K562 (cell line): ENCODE measurements around the gene RGS6. TPM values are rescaled to one million over a fixed set of nuclear protein-coding genes. Genes with fewer than 3 reads are reported as not detected.

Source experiments
- ATAC-seq: fragments of 200-7000 bp; cut with Tn5 transposase; 3 replicates; pipeline ENCODE4 v1.9.1; 2020; ENCODE audit warnings: moderate library complexity
- BruUV-seq: library from RNA; stranded (reverse); fragments of 400-500 nt; replicated peaks from 2 replicates; lab custom pipeline; 2021; lab: Mats Ljungman, UMichigan
- CTCF ChIA-PET: fragments of 300-600 bp; formaldehyde crosslinking; extraction: SDS; loops from one replicate; lab custom pipeline; 2021; ENCODE audit warnings: low intra/inter-chr PET ratio; lab: Yijun Ruan, JAX
- POLR2A ChIA-PET: fragments of 300-600, 350-650 bp; sonication (Branson Sonifier 250); formaldehyde crosslinking; extraction: SDS; loops from one replicate; lab custom pipeline; 2021; ENCODE audit warnings: antibody characterized with exemption, inconsistent platforms; lab: Yijun Ruan, JAX
- DNase-seq, 4 experiments: peaks; one replicate each; pipeline versions ENCODE4 v3.0.0 to v3.0.0-alpha.2; 2011 to 2018; ENCODE audit warnings: low spot score in 3 of 4, mixed read lengths in 3 of 4; ENCODE audit errors: extremely low read depth in 1 of 4
- FAIRE-seq: peaks from 2 replicates; lab custom pipeline; 2011; peaks lifted over from hg19 to GRCh38; lab: Jason Lieb, UNC
- H2AFZ ChIP-seq: 2 replicates; pipeline ENCODE4 v1.6.0; 2011; ENCODE audit warnings: low read depth, low read length, control low read depth, inconsistent platforms
- H3K27ac ChIP-seq: fragments of 200-600 bp; 3 replicates; pipeline ENCODE4 v1.8.0; 2011; ENCODE audit warnings: low read depth, mild to moderate bottlenecking, control low read depth, inconsistent platforms, low read length, moderate library complexity, mixed read lengths; ENCODE audit errors: extremely low read depth
- H3K27me3 ChIP-seq, 2 experiments: fragments of 300-600 bp in 1 of 2; 2 replicates in 1 of 2; 3 replicates in 1 of 2; pipeline versions ENCODE4 v1.6.0 to v1.8.0; 2011; ENCODE audit warnings: inconsistent platforms in 2 of 2, low read length in 2 of 2, mild to moderate bottlenecking in 1 of 2, mixed read lengths in 1 of 2, moderate library complexity in 1 of 2; ENCODE audit not compliant: control insufficient read depth in 2 of 2, insufficient read depth in 2 of 2
- H3K36me3 ChIP-seq: fragments of 300-600 bp; 3 replicates; pipeline ENCODE4 v1.8.0; 2011; ENCODE audit warnings: mild to moderate bottlenecking, low read length, inconsistent platforms; ENCODE audit not compliant: control insufficient read depth, insufficient read depth
- H3K4me1 ChIP-seq, 2 experiments: fragments of 200-600 bp in 1 of 2; replicated peaks in 1 of 2; 2 replicates in 1 of 2; 3 replicates in 1 of 2; pipeline versions ENCODE4 v1.5.1 to v1.8.0; 2011; ENCODE audit warnings: inconsistent platforms in 2 of 2, low read length in 2 of 2, mild to moderate bottlenecking in 1 of 2, mixed read lengths in 1 of 2, moderate library complexity in 1 of 2; ENCODE audit not compliant: control insufficient read depth in 2 of 2, insufficient read depth in 2 of 2
- H3K4me2 ChIP-seq: 2 replicates; pipeline ENCODE4 v1.6.1; 2011; ENCODE audit warnings: low read length, control low read depth, inconsistent platforms, mixed read lengths; ENCODE audit not compliant: insufficient read depth
- H3K4me3 ChIP-seq: fragments of 200-600 bp; sonication (generic), shearing (Covaris generic); 2 replicates; pipeline ENCODE4 v1.5.1; 2016; ENCODE audit warnings: control low read depth, inconsistent platforms
- H3K79me2 ChIP-seq: fragments of 200-600 bp; 3 replicates; pipeline ENCODE4 v1.8.0; 2011; ENCODE audit warnings: low read length, inconsistent platforms; ENCODE audit not compliant: control insufficient read depth, insufficient read depth
- H3K9ac ChIP-seq, 2 experiments: 2 replicates each; pipeline versions ENCODE4 v1.6.0 to v1.6.1; 2011; ENCODE audit warnings: low read depth in 2 of 2, low read length in 2 of 2, control low read depth in 1 of 2, inconsistent platforms in 1 of 2, mild to moderate bottlenecking in 1 of 2, mixed read lengths in 1 of 2; ENCODE audit not compliant: insufficient read depth in 1 of 2
- H3K9me1 ChIP-seq: one replicate; pipeline ENCODE4 v1.6.0; 2011; ENCODE audit warnings: inconsistent platforms, mild to moderate bottlenecking, low read length, moderate library complexity; ENCODE audit not compliant: control insufficient read depth, insufficient read depth
- H3K9me3 ChIP-seq: replicated peaks from 2 replicates; pipeline ENCODE4 v1.5.1; 2011; ENCODE audit warnings: low read depth, low read length, inconsistent platforms; ENCODE audit not compliant: control insufficient read depth, insufficient read depth
- H4K20me1 ChIP-seq: replicated peaks from 2 replicates; pipeline ENCODE4 v1.6.1; 2011; ENCODE audit warnings: low read length, inconsistent platforms, mixed read lengths; ENCODE audit not compliant: control insufficient read depth, insufficient read depth
- CREM ChIP-seq: IDR thresholded peaks from 2 replicates; pipeline ENCODE4 v1.6.1; 2014; ENCODE audit warnings: antibody characterized with exemption, low read depth
- HIVEP1 ChIP-seq: fragments of 250-450 bp; sonication (Bioruptor Pico); IDR thresholded peaks from 2 replicates; pipeline ENCODE4 v1.4.0; 2020; ENCODE audit warnings: mild to moderate bottlenecking
- KLF16 ChIP-seq: IDR thresholded peaks from 2 replicates; pipeline ENCODE4 v1.6.1; 2016; ENCODE audit warnings: antibody characterized with exemption
- MCM2 ChIP-seq: fragments of 450-650 bp; IDR thresholded peaks from 2 replicates; pipeline ENCODE4 v1.6.1; 2017; ENCODE audit warnings: low read depth, mild to moderate bottlenecking
- MED1 ChIP-seq: sonication (generic); formaldehyde crosslinking; IDR thresholded peaks from 2 replicates; pipeline ENCODE4 v1.8.1; 2023; ENCODE audit warnings: missing genetic modification reagents, borderline replicate concordance
- MEF2A ChIP-seq: IDR thresholded peaks from 2 replicates; pipeline ENCODE4 v1.6.1; 2011; ENCODE audit warnings: low read depth, mild to moderate bottlenecking, low read length, moderate library complexity; ENCODE audit not compliant: control insufficient read depth
- MYNN ChIP-seq, 2 experiments: sonication (generic); formaldehyde crosslinking in 1 of 2; IDR thresholded peaks; 2 replicates each; pipeline versions ENCODE4 v1.5.0 to v1.6.1; 2016 to 2020; ENCODE audit warnings: antibody characterized with exemption in 1 of 2, missing genetic modification reagents in 1 of 2
- RHOXF2B ChIP-seq: fragments of 250-450 bp; sonication (Bioruptor Pico); conservative IDR thresholded peaks from 2 replicates; pipeline ENCODE4 v1.5.1; 2021
- SP2 ChIP-seq: IDR thresholded peaks from 2 replicates; pipeline ENCODE4 v1.6.1; 2011; ENCODE audit warnings: mild to moderate bottlenecking, low read depth, low read length, moderate library complexity; ENCODE audit not compliant: poor library complexity, severe bottlenecking; ENCODE audit errors: extremely low read depth
- SREBF1 ChIP-seq: fragments of 150-350 bp; IDR thresholded peaks from 2 replicates; pipeline ENCODE4 v1.6.1; 2014; ENCODE audit warnings: antibody characterized with exemption, low read depth, low read length, borderline replicate concordance
- SRSF7 ChIP-seq: fragments of 200-400 bp; formaldehyde crosslinking; optimal IDR thresholded peaks from 2 replicates; pipeline ENCODE3; 2017; ENCODE audit warnings: mild to moderate bottlenecking, low read depth, low read length
- TCF3 ChIP-seq: sonication (generic); formaldehyde crosslinking; IDR thresholded peaks from 2 replicates; pipeline ENCODE4 v1.4.0; 2020; ENCODE audit warnings: mild to moderate bottlenecking, missing genetic modification reagents
- ZBED1 ChIP-seq: IDR thresholded peaks from 2 replicates; pipeline ENCODE4 v1.6.1; 2014
- WGBS: fragments of 100-300 bp; shearing (Covaris generic); methylation state at CpG from one replicate; pipeline ENCODE4 v1.1.6; 2016; ENCODE audit warnings: low coverage, mixed read lengths; ENCODE audit not compliant: insufficient coverage; ENCODE audit errors: missing lambda C conversion rate; 5-methylcytosine and 5-hydroxymethylcytosine counted together
- in situ Hi-C: fragments of 300-500 bp; cut with MboI; formaldehyde crosslinking; loops from 4 replicates; pipeline ENCODE4 v1.15.0; 2018; ENCODE audit warnings: inconsistent platforms, mixed read lengths
- intact Hi-C: fragments of 100-400 bp; cut with micrococcal nuclease; formaldehyde crosslinking; loops from 2 replicates; pipeline ENCODE4 v1.14.2; 2022
- polyA plus RNA-seq, 8 experiments: library from polyadenylated mRNA; depleted of rRNA in 4 of 8; stranded (reverse) in 5 of 8; unstranded in 3 of 8; fragments of >200 nt; fragmentation: Nextera tagmentation in 2 of 8; fragmentation: Illumina TruSeq in 1 of 8; extraction: Ambion mirVana in 2 of 8; extraction: Trizol in 1 of 8; gene quantifications; 2 replicates each; pipeline versions ENCODE4 v1.2.1 to v1.2.3, GENCODE V29; 2011 to 2014; ENCODE audit warnings: inconsistent platforms in 1 of 8, missing spikeins in 1 of 8
- total RNA-seq, 7 experiments: library from RNA; depleted of rRNA in 6 of 7; stranded (reverse); fragments of >200 nt in 6 of 7; fragmentation: Illumina TruSeq in 2 of 7; extraction: Trizol in 2 of 7; gene quantifications; 2 replicates each; pipeline versions ENCODE4 v1.2.1 to v1.2.3, GENCODE V29; 2011 to 2021; ENCODE audit warnings: low replicate concordance in 1 of 7
- TF ChIP-seq, protein P1 (sequence below), 2 experiments: fragments of 150-350 bp in 1 of 2; IDR thresholded peaks; 2 replicates each; pipeline ENCODE4 v1.6.1; 2012 to 2016; ENCODE audit warnings: low read depth in 2 of 2, low read length in 2 of 2, mild to moderate bottlenecking in 1 of 2, moderate library complexity in 1 of 2
- TF ChIP-seq, protein P2 (sequence below): IDR thresholded peaks from 2 replicates; pipeline ENCODE4 v1.6.1; 2016; ENCODE audit warnings: missing genetic modification characterization, missing compliant biosample characterization
- TF ChIP-seq, protein P3 (sequence below): fragments of 450-650 bp; conservative IDR thresholded peaks from 2 replicates; pipeline ENCODE4 v1.6.1; 2016; ENCODE audit warnings: missing genetic modification characterization, low read depth, mild to moderate bottlenecking, missing compliant biosample characterization, moderate library complexity

The RGS6 gene
- total and polyA plus RNA-seq, 9 of the 15 experiments (the other 6 are each of a cell fraction or from before 2014, with no cell fraction given): not detected

DNA sequence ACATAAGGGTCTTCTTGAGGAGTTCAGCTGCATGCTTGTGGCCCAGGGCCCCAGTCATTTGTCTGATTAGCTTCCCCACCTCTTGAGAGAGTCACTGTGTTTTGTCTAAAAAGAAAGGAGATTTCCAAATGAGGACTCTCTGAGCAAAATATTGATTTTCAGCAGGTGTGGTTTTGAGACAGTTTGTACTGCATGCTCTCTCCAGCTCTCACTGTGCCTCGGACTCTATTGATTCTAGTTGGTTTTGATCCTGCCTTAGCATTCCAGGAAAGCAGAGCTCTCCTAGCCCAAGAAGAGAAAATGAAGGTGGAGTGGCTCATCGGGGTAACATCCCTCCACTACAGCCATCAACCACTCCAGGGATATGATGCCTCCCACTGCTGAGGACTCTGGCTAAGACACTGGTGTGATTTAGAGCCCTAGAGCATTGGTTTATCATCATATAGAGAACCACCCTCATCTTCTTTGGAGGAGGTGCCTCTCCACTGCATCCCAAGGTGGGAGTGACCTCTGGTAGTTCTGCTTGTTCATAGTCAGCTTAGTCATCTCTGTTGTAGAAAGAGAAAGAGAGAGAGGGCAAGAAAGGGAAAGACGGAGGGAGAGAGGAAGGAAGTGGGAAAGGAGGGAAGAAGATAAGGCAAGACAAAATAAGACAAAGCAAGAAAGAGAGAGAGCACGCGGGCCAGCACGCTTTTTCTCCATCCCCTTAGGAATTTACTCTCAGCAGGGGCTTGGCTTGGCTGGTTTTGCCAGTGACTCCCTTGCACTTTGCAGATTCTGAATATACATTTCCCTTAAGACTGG is 596.0 kb downstream of the RGS6 start (continued):
- no peak for TF ChIP-seq SRSF7
- TF ChIP-seq KLF16: no peak
- no peak for TF ChIP-seq SREBF1
- TF ChIP-seq, protein P1, sequence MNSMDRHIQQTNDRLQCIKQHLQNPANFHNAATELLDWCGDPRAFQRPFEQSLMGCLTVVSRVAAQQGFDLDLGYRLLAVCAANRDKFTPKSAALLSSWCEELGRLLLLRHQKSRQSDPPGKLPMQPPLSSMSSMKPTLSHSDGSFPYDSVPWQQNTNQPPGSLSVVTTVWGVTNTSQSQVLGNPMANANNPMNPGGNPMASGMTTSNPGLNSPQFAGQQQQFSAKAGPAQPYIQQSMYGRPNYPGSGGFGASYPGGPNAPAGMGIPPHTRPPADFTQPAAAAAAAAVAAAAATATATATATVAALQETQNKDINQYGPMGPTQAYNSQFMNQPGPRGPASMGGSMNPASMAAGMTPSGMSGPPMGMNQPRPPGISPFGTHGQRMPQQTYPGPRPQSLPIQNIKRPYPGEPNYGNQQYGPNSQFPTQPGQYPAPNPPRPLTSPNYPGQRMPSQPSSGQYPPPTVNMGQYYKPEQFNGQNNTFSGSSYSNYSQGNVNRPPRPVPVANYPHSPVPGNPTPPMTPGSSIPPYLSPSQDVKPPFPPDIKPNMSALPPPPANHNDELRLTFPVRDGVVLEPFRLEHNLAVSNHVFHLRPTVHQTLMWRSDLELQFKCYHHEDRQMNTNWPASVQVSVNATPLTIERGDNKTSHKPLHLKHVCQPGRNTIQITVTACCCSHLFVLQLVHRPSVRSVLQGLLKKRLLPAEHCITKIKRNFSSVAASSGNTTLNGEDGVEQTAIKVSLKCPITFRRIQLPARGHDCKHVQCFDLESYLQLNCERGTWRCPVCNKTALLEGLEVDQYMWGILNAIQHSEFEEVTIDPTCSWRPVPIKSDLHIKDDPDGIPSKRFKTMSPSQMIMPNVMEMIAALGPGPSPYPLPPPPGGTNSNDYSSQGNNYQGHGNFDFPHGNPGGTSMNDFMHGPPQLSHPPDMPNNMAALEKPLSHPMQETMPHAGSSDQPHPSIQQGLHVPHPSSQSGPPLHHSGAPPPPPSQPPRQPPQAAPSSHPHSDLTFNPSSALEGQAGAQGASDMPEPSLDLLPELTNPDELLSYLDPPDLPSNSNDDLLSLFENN (IDR thresholded peaks at IDR 0.05; ENCODE audit: low read depth in 2 of 2, low read length in 2 of 2): no peak

- H3K4me1 ChIP-seq: no peaks in the 10 kb centered on the region
- no TSS peak for BruUV-seq
- no peaks in the 10 kb centered on the region for H3K9me3 ChIP-seq
- H3K9me1 ChIP-seq: peaks cover 2% of the 10 kb centered on the region
- H2AFZ ChIP-seq: no peak overlapping the region
- intact Hi-C loops (no loop called here), in situ Hi-C loops (no loop called here)
- no peaks in the 10 kb centered on the region for H4K20me1 ChIP-seq
- no peaks in the 10 kb centered on the region for H3K36me3 ChIP-seq
- FAIRE-seq: no peak
- no peak overlapping the region for H3K27ac ChIP-seq
- no peak overlapping the region for H3K9ac ChIP-seq
- POLR2A ChIA-PET: no interaction called here
- H3K4me2 ChIP-seq: no peak overlapping the region
- H3K4me3 ChIP-seq: no peak overlapping the region
- no peaks in the 10 kb centered on the region; a peak in 1 of 5 replicates for H3K27me3 ChIP-seq
- no peak for DNase-seq
- no peak for ATAC-seq
- no peaks in the 10 kb centered on the region for H3K79me2 ChIP-seq
- 0% methylated on average over 2 of the region's 2 CpGs for WGBS
- CTCF ChIA-PET: no interaction called here
- TF ChIP-seq RHOXF2B (CRISPR knock-in tag): no peak
- TF ChIP-seq, protein P2, sequence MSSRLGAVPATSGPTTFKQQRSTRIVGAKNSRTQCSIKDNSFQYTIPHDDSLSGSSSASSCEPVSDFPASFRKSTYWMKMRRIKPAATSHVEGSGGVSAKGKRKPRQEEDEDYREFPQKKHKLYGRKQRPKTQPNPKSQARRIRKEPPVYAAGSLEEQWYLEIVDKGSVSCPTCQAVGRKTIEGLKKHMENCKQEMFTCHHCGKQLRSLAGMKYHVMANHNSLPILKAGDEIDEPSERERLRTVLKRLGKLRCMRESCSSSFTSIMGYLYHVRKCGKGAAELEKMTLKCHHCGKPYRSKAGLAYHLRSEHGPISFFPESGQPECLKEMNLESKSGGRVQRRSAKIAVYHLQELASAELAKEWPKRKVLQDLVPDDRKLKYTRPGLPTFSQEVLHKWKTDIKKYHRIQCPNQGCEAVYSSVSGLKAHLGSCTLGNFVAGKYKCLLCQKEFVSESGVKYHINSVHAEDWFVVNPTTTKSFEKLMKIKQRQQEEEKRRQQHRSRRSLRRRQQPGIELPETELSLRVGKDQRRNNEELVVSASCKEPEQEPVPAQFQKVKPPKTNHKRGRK (tag): no peak
- TF ChIP-seq MEF2A: no peak
- TF ChIP-seq SP2: no peak
- TF ChIP-seq HIVEP1 (CRISPR knock-in tag): no peak
- no peak for TF ChIP-seq ZBED1
- no peak for TF ChIP-seq TCF3
- TF ChIP-seq, protein P3, sequence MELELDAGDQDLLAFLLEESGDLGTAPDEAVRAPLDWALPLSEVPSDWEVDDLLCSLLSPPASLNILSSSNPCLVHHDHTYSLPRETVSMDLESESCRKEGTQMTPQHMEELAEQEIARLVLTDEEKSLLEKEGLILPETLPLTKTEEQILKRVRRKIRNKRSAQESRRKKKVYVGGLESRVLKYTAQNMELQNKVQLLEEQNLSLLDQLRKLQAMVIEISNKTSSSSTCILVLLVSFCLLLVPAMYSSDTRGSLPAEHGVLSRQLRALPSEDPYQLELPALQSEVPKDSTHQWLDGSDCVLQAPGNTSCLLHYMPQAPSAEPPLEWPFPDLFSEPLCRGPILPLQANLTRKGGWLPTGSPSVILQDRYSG: no peak
- TF ChIP-seq MED1 (CRISPR knock-in tag): no peak
- TF ChIP-seq MCM2: no peak
- TF ChIP-seq MYNN (IDR thresholded peaks at IDR 0.05): no peak
- no peak for TF ChIP-seq MYNN (CRISPR knock-in tag; IDR thresholded peaks at IDR 0.05)
- TF ChIP-seq CREM: no peak
These were observed 596.6 kb downstream of the RGS6 start for GRCh38 chr14:72528863-72529175.
